Esophagus muscularis mucosa (tissue), 3 donors: ENCODE data around the gene AP2B1.

Source experiments
- CTCF ChIP-seq, 3 experiments: fragments of 200-600 bp in 2 of 3; fragments of 450-650 bp in 1 of 3; sonication (generic) in 2 of 3; IDR thresholded peaks; one replicate each; pipeline ENCODE4 v1.5.1; 2017 to 2019; ENCODE audit warnings: antibody characterized with exemption in 3 of 3, mild to moderate bottlenecking in 2 of 3, moderate library complexity in 1 of 3
- POLR2A ChIP-seq: fragments of 450-650 bp; IDR thresholded peaks from one replicate; pipeline ENCODE4 v1.6.1; 2017; ENCODE audit warnings: antibody characterized with exemption, moderate library complexity, mild to moderate bottlenecking, low read depth
- POLR2AphosphoS5 ChIP-seq, 2 donors: sonication (generic); formaldehyde crosslinking; IDR thresholded peaks; one replicate each; pipeline ENCODE4 v1.6.1; 2017; ENCODE audit warnings: antibody characterized with exemption in 2 of 2

- TF ChIP-seq POLR2A: no peak
- no peak for TF ChIP-seq CTCF (IDR thresholded peaks at IDR 0.05)
- no peak for TF ChIP-seq POLR2AphosphoS5 (IDR thresholded peaks at IDR 0.05)
Observed at GRCh38 chr17:35769895-35770486, 182.9 kb downstream of the AP2B1 start.
